Smooth muscle cell of trachea (primary cell): Measurements from ENCODE around the gene OR52E1. TPM values are rescaled to one million over a fixed set of nuclear protein-coding genes. Genes with fewer than 3 reads are reported as not detected.

ENCODE experiments used
- total RNA-seq: library from RNA; depleted of rRNA; stranded (reverse); fragments of >200 nt; gene quantifications from 2 replicates; pipeline ENCODE4 v1.2.1, GENCODE V29; 2014

The OR52E1 gene
- not detected in 2 replicates for total RNA-seq

GRCh38 chr11:5069272-5069671 is at the start of gene OR52E1:
TSS of gene OR52E1 (plus strand) at chr11:5069572.

GRCh38 chr11:5046226-5046625 is 23.1 kb upstream of the OR52E1 start, which contains the start of gene OR52J3:
TSS of gene OR52J3 (plus strand) at chr11:5046526. CDS start at chr11:5046526, 0 bp downstream.

GRCh38 chr11:5059391-5059790 is 10.0 kb upstream of the OR52E1 start, which contains the start of gene OR52E2:
TSS of gene OR52E2 (minus strand) at chr11:5059627. CDS start at chr11:5059627, 0 bp downstream.

Other genes with a start within 250 kb of the OR52E1 start
- gene OR51F2, start 248.3 kb upstream of the OR52E1 start, total RNA-seq = not detected in 2 replicates
- not detected in 2 replicates for gene OR51S1, start 220.4 kb upstream of the OR52E1 start, total RNA-seq
- not detected in 2 replicates for gene OR51T1, start 187.7 kb upstream of the OR52E1 start, total RNA-seq
- gene OR51A7, start 165.8 kb upstream of the OR52E1 start, total RNA-seq = 0.15 TPM in 1 of 2 replicates, not detected in the other
- gene OR51G2, start 150.2 kb upstream of the OR52E1 start, total RNA-seq = not detected in 2 replicates
- not detected in 2 replicates for gene OR51G1, start 145.2 kb upstream of the OR52E1 start, total RNA-seq
- gene OR51A4, start 122.0 kb upstream of the OR52E1 start, total RNA-seq = not detected in 2 replicates
- gene OR51A2, start 113.9 kb upstream of the OR52E1 start, total RNA-seq = not detected in 2 replicates
- gene OR51L1, start 74.7 kb upstream of the OR52E1 start, total RNA-seq = not detected in 2 replicates
- gene OR52J3, start 23.0 kb upstream of the OR52E1 start, total RNA-seq = not detected in 2 replicates
- gene OR52E2, start 9.9 kb upstream of the OR52E1 start, total RNA-seq = not detected in 2 replicates
- gene OR52A5, start 68.8 kb downstream of the OR52E1 start, total RNA-seq = not detected in 2 replicates
- gene OR52A1, start 85.2 kb downstream of the OR52E1 start, total RNA-seq = not detected in 2 replicates
- not detected in 2 replicates for gene OR51V1, start 131.1 kb downstream of the OR52E1 start, total RNA-seq
- not detected in 2 replicates for gene HBB, start 157.5 kb downstream of the OR52E1 start, total RNA-seq
- 0.83 and 1.0 TPM in 2 replicates for gene HBD, start 164.9 kb downstream of the OR52E1 start, total RNA-seq
- not detected in 2 replicates for gene HBG1, start 180.3 kb downstream of the OR52E1 start, total RNA-seq
- not detected in 2 replicates for gene HBG2, start 185.2 kb downstream of the OR52E1 start, total RNA-seq
- gene HBE1, start 200.4 kb downstream of the OR52E1 start, total RNA-seq = 0.29 and 0.33 TPM in 2 replicates
- not detected in 2 replicates for gene OR51B4, start 232.4 kb downstream of the OR52E1 start, total RNA-seq